GM23338 (cell line): ENCODE measurements around the gene UGCG. TPM values are rescaled to one million over a fixed set of nuclear protein-coding genes. Genes with fewer than 3 reads are reported as not detected.

Experiments used
- ATAC-seq: fragments of 200-7000 bp; cut with Tn5 transposase; 3 replicates; pipeline ENCODE4 v1.9.1; 2020
- DNase-seq: peaks from one replicate; pipeline ENCODE4 v3.0.0-alpha.2; 2015; ENCODE audit warnings: low spot score
- H2AFZ ChIP-seq: fragments of 200-600 bp; sonication (generic); 2 replicates; pipeline ENCODE4 v1.8.0; 2016; ENCODE audit warnings: antibody characterized with exemption, mild to moderate bottlenecking, moderate library complexity
- H3F3A ChIP-seq: fragments of 200-600 bp; sonication (generic); replicated peaks from 2 replicates; pipeline ENCODE4 v1.8.0; 2017; ENCODE audit warnings: antibody characterized with exemption, mixed run types, low read depth
- H3K27ac ChIP-seq: fragments of 200-600 bp; sonication (generic); 2 replicates; pipeline ENCODE4 v1.6.1; 2016; ENCODE audit warnings: low read depth
- H3K27me3 ChIP-seq: fragments of 200-600 bp; sonication (generic); 2 replicates; pipeline ENCODE4 v1.8.0; 2016; ENCODE audit warnings: mild to moderate bottlenecking, mixed run types, moderate library complexity; ENCODE audit not compliant: insufficient read depth
- H3K36me3 ChIP-seq: fragments of 200-600 bp; sonication (generic); 2 replicates; pipeline ENCODE4 v1.8.0; 2016; ENCODE audit warnings: mild to moderate bottlenecking; ENCODE audit not compliant: insufficient read depth
- H3K4me1 ChIP-seq: fragments of 200-600 bp; sonication (generic); 2 replicates; pipeline ENCODE4 v1.8.0; 2016; ENCODE audit warnings: mild to moderate bottlenecking, moderate library complexity; ENCODE audit not compliant: insufficient read depth
- H3K4me2 ChIP-seq: fragments of 200-600 bp; sonication (generic); 2 replicates; pipeline ENCODE4 v1.7.1; 2017; ENCODE audit warnings: mixed run types
- H3K4me3 ChIP-seq: fragments of 200-600 bp; sonication (generic); 2 replicates; pipeline ENCODE4 v1.6.1; 2016; ENCODE audit warnings: mixed run types
- H3K79me2 ChIP-seq: fragments of 200-600 bp; sonication (generic); replicated peaks from 2 replicates; pipeline ENCODE4 v1.8.0; 2017; ENCODE audit warnings: mild to moderate bottlenecking; ENCODE audit not compliant: insufficient read depth
- H3K9me2 ChIP-seq: fragments of 200-600 bp; sonication (generic); 2 replicates; pipeline ENCODE4 v1.8.0; 2017; ENCODE audit not compliant: insufficient read depth
- H4K20me1 ChIP-seq: fragments of 200-600 bp; sonication (generic); replicated peaks from 2 replicates; pipeline ENCODE4 v1.8.0; 2017; ENCODE audit warnings: mild to moderate bottlenecking; ENCODE audit not compliant: insufficient read depth
- H3K27ac Mint-ChIP-seq: 2 replicates; pipeline ENCODE4 v1.8.0; 2020; ENCODE audit warnings: inconsistent platforms, mild to moderate bottlenecking, moderate library complexity, mixed read lengths
- H3K27me3 Mint-ChIP-seq: 3 replicates; pipeline ENCODE4 v1.8.0; 2022; ENCODE audit warnings: low read depth, mild to moderate bottlenecking, moderate library complexity, mixed read lengths, inconsistent platforms; ENCODE audit not compliant: insufficient read depth, poor library complexity
- H3K36me3 Mint-ChIP-seq: 3 replicates; pipeline ENCODE4 v1.8.0; 2021; ENCODE audit warnings: low read depth, mild to moderate bottlenecking, inconsistent platforms, moderate library complexity, mixed read lengths
- H3K4me1 Mint-ChIP-seq: 3 replicates; pipeline ENCODE4 v1.8.0; 2020; ENCODE audit warnings: mild to moderate bottlenecking, inconsistent platforms, mixed read lengths
- H3K4me3 Mint-ChIP-seq: 3 replicates; pipeline ENCODE4 v1.8.0; 2021; ENCODE audit warnings: moderate library complexity, mild to moderate bottlenecking, inconsistent platforms, mixed read lengths
- H3K9me3 Mint-ChIP-seq: 3 replicates; pipeline ENCODE4 v1.8.0; 2020; ENCODE audit warnings: moderate library complexity, mild to moderate bottlenecking, inconsistent platforms, mixed read lengths
- CREB1 ChIP-seq: fragments of 250-450 bp; sonication (Bioruptor Pico); IDR thresholded peaks from 2 replicates; pipeline ENCODE4 v1.5.0; 2020; ENCODE audit warnings: low read depth, mild to moderate bottlenecking, moderate library complexity
- EZH2 ChIP-seq: fragments of 200-600 bp; sonication (generic); IDR thresholded peaks from one replicate; pipeline ENCODE4 v1.8.0; 2017; ENCODE audit warnings: antibody characterized with exemption, mild to moderate bottlenecking, low read depth; ENCODE audit not compliant: unreplicated experiment
- EZH2phosphoT487 ChIP-seq: fragments of 200-600 bp; sonication (generic); IDR thresholded peaks from one replicate; pipeline ENCODE4 v1.8.1; 2018; ENCODE audit warnings: antibody characterized with exemption; ENCODE audit not compliant: unreplicated experiment
- JUNB ChIP-seq: IDR thresholded peaks from one replicate; pipeline ENCODE4 v1.6.1; 2016; ENCODE audit warnings: antibody characterized with exemption; ENCODE audit not compliant: unreplicated experiment
- NANOG ChIP-seq: IDR thresholded peaks from 2 replicates; pipeline ENCODE4 v1.6.1; 2016; ENCODE audit warnings: antibody characterized with exemption, borderline replicate concordance
- POLR2AphosphoS5 ChIP-seq: IDR thresholded peaks from 2 replicates; pipeline ENCODE4 v1.6.1; 2016; ENCODE audit warnings: antibody characterized with exemption, low read depth
- STAT1 ChIP-seq: IDR thresholded peaks from one replicate; pipeline ENCODE4 v1.6.1; 2016; ENCODE audit warnings: antibody characterized with exemption; ENCODE audit not compliant: unreplicated experiment
- ZNF114 ChIP-seq: fragments of 250-450 bp; sonication (Bioruptor Pico); IDR thresholded peaks from 2 replicates; pipeline ENCODE4 v1.5.0; 2020; ENCODE audit warnings: mild to moderate bottlenecking, moderate library complexity
- ZNF331 ChIP-seq: fragments of 250-450 bp; sonication (Bioruptor Pico); IDR thresholded peaks from 2 replicates; pipeline ENCODE4 v1.5.0; 2020; ENCODE audit warnings: low read depth, mild to moderate bottlenecking, moderate library complexity
- polyA plus RNA-seq: library from polyadenylated mRNA; unstranded; fragments of >200 nt; fragmentation: Nextera tagmentation; extraction: Ambion mirVana; gene quantifications from 2 replicates; pipeline ENCODE4 v1.2.1, GENCODE V29; 2016
- total RNA-seq: library from RNA; depleted of rRNA; stranded (reverse); fragments of >200 nt; shearing (Covaris generic); gene quantifications from 2 replicates; pipeline ENCODE4 v1.2.3, GENCODE V29; 2014
- TF ChIP-seq, protein P1 (sequence below), 2 experiments: fragments of 200-600 bp in 1 of 2; sonication (generic) in 1 of 2; conservative IDR thresholded peaks; 2 replicates each; pipeline versions ENCODE4 v1.5.1 to v1.6.1; 2016 to 2017; ENCODE audit warnings: antibody characterized with exemption in 2 of 2, low read depth in 2 of 2, mild to moderate bottlenecking in 2 of 2, moderate library complexity in 1 of 2
- TF ChIP-seq, protein P2 (sequence below): IDR thresholded peaks from one replicate; pipeline ENCODE4 v1.6.1; 2018; ENCODE audit warnings: antibody characterized with exemption; ENCODE audit not compliant: unreplicated experiment
- TF ChIP-seq, protein P3 (sequence below): fragments of 250-450 bp; sonication (Bioruptor Pico); IDR thresholded peaks from 2 replicates; pipeline ENCODE4 v1.5.0; 2020; ENCODE audit warnings: mild to moderate bottlenecking, moderate library complexity

UGCG gene
- total and polyA plus RNA-seq, 2 experiments from 2014 or later = 30.4 to 44.9 TPM

DNA sequence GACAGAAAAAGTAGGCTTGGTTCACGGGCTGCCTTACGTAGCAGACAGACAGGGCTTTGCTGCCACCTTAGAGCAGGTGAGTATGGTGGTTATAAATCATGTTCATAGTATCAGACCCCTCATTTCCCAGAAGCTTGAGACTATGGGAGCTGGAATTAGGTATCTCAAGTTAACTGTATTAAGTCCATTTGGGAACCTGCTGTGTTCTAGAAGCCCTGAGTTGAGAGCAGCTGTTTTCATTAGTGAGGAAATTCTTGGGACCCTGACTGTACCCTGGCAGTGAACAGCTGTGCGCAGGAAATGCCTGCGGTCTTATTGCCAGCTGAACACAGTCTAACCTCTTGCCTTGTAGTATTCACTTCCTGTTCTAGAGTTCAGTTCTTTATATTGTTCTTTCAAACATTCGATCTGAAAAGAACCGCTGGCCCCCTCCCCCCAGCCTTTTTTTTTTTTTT lies 29.8 kb downstream of the UGCG start (continued):
- no peak for TF ChIP-seq NANOG
- TF ChIP-seq ZNF114 (CRISPR knock-in tag) = no peak
- no peak for TF ChIP-seq POLR2AphosphoS5
- no peak for TF ChIP-seq EZH2phosphoT487
- TF ChIP-seq, protein P1, sequence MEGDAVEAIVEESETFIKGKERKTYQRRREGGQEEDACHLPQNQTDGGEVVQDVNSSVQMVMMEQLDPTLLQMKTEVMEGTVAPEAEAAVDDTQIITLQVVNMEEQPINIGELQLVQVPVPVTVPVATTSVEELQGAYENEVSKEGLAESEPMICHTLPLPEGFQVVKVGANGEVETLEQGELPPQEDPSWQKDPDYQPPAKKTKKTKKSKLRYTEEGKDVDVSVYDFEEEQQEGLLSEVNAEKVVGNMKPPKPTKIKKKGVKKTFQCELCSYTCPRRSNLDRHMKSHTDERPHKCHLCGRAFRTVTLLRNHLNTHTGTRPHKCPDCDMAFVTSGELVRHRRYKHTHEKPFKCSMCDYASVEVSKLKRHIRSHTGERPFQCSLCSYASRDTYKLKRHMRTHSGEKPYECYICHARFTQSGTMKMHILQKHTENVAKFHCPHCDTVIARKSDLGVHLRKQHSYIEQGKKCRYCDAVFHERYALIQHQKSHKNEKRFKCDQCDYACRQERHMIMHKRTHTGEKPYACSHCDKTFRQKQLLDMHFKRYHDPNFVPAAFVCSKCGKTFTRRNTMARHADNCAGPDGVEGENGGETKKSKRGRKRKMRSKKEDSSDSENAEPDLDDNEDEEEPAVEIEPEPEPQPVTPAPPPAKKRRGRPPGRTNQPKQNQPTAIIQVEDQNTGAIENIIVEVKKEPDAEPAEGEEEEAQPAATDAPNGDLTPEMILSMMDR (conservative IDR thresholded peaks at IDR 0.05; ENCODE audit: low read depth in 2 of 2) = no peak

DNA sequence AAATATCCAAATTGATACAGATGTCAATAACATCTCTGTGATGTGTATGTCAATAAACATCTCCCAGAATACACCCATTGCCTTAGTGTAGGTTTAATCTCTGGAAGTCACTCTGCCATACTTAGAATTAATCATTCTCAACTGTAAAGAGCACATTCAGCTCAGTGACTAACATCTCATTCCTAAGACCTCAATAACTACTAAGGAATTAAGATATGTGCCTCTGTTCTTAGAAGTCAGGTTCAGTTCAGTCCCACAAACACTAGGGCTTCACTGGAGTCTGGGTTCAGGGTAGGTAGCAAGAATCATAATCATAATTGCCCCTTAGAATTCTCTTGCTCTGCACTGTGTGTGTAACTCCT lies 31.7 kb downstream of the UGCG start:
- H3K4me3 ChIP-seq = no peak overlapping the region
- H3K9me2 ChIP-seq = no peaks in the 10 kb centered on the region
- no peak overlapping the region for H2AFZ ChIP-seq
- DNase-seq (no peak), ATAC-seq (no peak)
- no peak overlapping the region for H3K27ac ChIP-seq
- Mint-ChIP-seq H3K4me1 (no peaks in the 10 kb centered on the region), H3K4me3 (no peak overlapping the region), H3K27ac (no peak overlapping the region), H3K9me3 (no peaks in the 10 kb centered on the region), H3K27me3 (no peaks in the 10 kb centered on the region), H3K36me3 (peaks cover 29% of the 10 kb centered on the region; the same call in 2 of the 3 replicates)
- H3K79me2 ChIP-seq = peaks cover 9% of the 10 kb centered on the region; the same call in 1 of the 2 replicates
- H3F3A ChIP-seq = no peaks in the 10 kb centered on the region
- no peaks in the 10 kb centered on the region for H3K4me1 ChIP-seq
- peaks cover 7% of the 10 kb centered on the region; the same call in 1 of the 2 replicates for H3K36me3 ChIP-seq
- no peak overlapping the region for H3K4me2 ChIP-seq
- 0 out of 2 replicates have a peak, but pooled peaks cover 3% of the 10 kb centered on the region for H4K20me1 ChIP-seq
- H3K27me3 ChIP-seq = no peaks in the 10 kb centered on the region
- TF ChIP-seq, protein P1 (conservative IDR thresholded peaks at IDR 0.05; ENCODE audit: low read depth in 2 of 2) = no peak
- TF ChIP-seq NANOG (no peak), STAT1 (no peak), ZNF331 (CRISPR knock-in tag) (no peak), POLR2AphosphoS5 (no peak), ZNF114 (CRISPR knock-in tag) (no peak), EZH2 (no peak), JUNB (no peak), CREB1 (CRISPR knock-in tag) (no peak)
- TF ChIP-seq, protein P2, sequence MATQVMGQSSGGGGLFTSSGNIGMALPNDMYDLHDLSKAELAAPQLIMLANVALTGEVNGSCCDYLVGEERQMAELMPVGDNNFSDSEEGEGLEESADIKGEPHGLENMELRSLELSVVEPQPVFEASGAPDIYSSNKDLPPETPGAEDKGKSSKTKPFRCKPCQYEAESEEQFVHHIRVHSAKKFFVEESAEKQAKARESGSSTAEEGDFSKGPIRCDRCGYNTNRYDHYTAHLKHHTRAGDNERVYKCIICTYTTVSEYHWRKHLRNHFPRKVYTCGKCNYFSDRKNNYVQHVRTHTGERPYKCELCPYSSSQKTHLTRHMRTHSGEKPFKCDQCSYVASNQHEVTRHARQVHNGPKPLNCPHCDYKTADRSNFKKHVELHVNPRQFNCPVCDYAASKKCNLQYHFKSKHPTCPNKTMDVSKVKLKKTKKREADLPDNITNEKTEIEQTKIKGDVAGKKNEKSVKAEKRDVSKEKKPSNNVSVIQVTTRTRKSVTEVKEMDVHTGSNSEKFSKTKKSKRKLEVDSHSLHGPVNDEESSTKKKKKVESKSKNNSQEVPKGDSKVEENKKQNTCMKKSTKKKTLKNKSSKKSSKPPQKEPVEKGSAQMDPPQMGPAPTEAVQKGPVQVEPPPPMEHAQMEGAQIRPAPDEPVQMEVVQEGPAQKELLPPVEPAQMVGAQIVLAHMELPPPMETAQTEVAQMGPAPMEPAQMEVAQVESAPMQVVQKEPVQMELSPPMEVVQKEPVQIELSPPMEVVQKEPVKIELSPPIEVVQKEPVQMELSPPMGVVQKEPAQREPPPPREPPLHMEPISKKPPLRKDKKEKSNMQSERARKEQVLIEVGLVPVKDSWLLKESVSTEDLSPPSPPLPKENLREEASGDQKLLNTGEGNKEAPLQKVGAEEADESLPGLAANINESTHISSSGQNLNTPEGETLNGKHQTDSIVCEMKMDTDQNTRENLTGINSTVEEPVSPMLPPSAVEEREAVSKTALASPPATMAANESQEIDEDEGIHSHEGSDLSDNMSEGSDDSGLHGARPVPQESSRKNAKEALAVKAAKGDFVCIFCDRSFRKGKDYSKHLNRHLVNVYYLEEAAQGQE = no peak
- TF ChIP-seq, protein P3, sequence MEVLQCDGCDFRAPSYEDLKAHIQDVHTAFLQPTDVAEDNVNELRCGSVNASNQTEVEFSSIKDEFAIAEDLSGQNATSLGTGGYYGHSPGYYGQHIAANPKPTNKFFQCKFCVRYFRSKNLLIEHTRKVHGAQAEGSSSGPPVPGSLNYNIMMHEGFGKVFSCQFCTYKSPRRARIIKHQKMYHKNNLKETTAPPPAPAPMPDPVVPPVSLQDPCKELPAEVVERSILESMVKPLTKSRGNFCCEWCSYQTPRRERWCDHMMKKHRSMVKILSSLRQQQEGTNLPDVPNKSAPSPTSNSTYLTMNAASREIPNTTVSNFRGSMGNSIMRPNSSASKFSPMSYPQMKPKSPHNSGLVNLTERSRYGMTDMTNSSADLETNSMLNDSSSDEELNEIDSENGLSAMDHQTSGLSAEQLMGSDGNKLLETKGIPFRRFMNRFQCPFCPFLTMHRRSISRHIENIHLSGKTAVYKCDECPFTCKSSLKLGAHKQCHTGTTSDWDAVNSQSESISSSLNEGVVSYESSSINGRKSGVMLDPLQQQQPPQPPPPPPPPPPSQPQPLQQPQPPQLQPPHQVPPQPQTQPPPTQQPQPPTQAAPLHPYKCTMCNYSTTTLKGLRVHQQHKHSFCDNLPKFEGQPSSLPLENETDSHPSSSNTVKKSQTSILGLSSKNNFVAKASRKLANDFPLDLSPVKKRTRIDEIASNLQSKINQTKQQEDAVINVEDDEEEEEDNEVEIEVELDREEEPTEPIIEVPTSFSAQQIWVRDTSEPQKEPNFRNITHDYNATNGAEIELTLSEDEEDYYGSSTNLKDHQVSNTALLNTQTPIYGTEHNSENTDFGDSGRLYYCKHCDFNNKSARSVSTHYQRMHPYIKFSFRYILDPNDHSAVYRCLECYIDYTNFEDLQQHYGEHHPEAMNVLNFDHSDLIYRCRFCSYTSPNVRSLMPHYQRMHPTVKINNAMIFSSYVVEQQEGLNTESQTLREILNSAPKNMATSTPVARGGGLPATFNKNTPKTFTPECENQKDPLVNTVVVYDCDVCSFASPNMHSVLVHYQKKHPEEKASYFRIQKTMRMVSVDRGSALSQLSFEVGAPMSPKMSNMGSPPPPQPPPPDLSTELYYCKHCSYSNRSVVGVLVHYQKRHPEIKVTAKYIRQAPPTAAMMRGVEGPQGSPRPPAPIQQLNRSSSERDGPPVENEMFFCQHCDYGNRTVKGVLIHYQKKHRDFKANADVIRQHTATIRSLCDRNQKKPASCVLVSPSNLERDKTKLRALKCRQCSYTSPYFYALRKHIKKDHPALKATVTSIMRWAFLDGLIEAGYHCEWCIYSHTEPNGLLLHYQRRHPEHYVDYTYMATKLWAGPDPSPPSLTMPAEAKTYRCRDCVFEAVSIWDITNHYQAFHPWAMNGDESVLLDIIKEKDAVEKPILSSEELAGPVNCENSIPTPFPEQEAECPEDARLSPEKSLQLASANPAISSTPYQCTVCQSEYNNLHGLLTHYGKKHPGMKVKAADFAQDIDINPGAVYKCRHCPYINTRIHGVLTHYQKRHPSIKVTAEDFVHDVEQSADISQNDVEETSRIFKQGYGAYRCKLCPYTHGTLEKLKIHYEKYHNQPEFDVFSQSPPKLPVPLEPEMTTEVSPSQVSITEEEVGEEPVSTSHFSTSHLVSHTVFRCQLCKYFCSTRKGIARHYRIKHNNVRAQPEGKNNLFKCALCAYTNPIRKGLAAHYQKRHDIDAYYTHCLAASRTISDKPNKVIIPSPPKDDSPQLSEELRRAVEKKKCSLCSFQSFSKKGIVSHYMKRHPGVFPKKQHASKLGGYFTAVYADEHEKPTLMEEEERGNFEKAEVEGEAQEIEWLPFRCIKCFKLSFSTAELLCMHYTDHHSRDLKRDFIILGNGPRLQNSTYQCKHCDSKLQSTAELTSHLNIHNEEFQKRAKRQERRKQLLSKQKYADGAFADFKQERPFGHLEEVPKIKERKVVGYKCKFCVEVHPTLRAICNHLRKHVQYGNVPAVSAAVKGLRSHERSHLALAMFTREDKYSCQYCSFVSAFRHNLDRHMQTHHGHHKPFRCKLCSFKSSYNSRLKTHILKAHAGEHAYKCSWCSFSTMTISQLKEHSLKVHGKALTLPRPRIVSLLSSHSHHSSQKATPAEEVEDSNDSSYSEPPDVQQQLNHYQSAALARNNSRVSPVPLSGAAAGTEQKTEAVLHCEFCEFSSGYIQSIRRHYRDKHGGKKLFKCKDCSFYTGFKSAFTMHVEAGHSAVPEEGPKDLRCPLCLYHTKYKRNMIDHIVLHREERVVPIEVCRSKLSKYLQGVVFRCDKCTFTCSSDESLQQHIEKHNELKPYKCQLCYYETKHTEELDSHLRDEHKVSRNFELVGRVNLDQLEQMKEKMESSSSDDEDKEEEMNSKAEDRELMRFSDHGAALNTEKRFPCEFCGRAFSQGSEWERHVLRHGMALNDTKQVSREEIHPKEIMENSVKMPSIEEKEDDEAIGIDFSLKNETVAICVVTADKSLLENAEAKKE = no peak
